HG02884 (cell line): ENCODE results near the gene DHRS12.

ENCODE experiments used
- ATAC-seq: cut with Tn5 transposase; IDR thresholded peaks from one replicate; pipeline ENCODE4 v1.9.1; 2021; ENCODE audit warnings: mild to moderate bottlenecking, moderate library complexity; ENCODE audit not compliant: unreplicated experiment

DHRS12 gene

DNA sequence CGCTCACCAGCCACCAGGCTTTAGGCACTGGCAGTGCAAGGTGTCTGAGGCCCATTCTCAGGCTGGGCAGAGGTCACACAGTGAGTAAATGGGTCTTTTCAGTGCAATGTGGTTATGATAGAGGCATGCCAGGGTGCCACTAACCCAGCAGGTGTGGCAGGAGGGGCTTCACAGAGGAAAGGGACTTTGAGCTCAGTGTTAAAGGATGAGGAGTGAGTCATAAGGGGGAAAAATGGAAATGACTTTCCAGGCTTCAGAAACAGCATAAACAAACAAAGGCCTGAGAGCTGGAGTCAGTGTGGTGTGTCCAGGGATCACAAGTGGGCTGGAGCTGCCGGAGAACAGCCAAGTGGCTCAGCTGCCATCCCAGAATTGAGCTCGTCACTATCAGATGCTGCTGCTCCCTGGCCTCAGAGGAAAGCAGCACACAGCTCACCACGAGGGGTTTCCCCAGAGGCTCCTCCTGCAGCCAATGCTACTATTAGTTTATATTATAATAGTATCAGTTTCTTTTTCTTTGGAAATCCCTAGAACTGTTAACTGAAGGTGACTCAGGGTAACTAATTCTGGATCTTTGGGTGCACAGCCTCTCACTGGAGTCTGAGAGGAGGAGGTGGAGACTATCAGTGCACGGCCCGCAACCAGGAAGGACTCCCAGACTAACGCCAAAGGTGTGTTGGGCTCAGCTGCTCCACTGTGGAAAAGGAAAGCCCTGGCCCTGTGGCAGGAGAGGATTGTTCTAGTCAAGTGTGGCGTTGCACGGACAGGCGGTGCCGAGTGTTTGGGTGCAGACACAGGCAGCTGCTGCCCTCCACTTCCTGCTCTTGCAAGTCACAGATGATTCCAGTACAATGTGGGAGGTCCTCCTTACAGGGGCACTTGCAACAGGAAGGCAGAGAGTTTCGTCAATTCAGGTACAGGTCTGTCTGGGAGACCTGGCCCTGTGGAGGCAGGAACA lies 39.5 kb downstream of the DHRS12 start:
- ATAC-seq, result peak; percentile 85

DNA sequence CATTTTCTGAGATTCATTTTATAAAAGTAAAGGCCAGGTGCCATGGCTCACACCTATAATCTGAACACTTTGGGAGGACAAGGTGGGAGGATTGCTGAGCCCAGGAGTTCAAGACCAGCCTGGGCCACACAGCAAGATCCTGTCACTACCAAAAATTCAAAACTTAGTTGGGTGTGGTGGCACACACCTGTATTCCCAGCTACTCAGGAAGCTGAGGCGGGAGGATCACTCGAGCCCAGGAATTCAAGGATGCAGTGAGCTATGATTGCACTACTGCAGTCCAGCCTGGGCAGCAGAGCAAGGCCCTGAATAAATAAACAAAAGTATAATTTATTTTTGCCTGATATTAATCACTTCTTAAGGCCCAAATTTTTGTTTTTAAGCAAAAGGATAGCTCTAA lies 40.5 kb downstream of the DHRS12 start:
- ATAC-seq, result no peak

DNA sequence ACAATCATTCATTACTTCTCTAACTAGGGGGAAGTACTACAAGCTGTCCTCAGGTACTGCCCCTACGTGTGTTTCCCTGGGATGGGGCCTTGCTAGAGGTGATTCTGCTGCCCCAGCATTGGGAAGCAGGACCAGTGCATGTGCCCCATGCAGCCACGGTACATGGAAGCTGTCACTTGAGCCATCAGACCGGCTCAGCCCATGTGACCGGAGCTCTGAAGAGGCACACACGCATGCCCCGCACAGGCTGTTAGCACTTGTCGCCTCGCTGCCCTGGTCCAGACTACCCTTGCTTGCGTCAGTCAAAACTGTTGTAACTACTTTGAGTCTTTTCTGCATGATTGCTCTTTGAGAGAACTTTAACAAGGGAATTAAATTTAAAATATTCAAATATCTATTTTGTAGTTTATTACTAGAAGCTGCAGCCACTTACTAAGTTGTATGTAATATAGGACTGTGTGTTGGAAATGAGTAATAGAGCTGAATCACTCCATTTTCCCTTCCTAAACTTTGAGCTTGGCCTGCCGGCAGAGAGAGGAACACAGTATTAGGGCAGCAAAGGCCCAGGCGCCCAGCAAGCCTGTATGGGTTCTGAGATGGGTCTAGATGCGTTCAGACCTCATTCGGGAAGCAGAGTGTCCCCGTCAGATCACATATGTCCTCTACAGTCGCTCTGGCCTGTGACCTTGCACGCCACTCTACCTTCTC lies 42.2 kb downstream of the DHRS12 start:
- no peak for ATAC-seq

DNA sequence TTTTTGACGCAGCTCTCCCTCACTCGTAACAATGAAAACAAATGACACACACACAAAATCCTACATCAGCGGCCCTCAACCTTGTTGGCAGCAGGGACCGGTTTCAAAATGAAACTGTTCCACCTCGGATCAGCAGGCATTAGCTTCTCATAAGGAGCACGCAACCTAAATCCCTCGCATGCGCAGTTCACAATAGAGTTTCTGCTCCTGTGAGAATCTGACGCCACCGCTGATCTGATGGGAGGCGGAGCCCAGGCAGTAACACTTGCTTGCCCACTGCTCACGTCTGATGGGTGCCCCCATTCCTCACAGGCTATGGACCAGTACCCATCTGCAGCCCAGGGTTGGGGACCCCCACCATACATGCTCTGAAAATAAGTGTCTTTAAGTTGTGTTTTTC lies 43.4 kb downstream of the DHRS12 start:
- no peak for ATAC-seq

DNA sequence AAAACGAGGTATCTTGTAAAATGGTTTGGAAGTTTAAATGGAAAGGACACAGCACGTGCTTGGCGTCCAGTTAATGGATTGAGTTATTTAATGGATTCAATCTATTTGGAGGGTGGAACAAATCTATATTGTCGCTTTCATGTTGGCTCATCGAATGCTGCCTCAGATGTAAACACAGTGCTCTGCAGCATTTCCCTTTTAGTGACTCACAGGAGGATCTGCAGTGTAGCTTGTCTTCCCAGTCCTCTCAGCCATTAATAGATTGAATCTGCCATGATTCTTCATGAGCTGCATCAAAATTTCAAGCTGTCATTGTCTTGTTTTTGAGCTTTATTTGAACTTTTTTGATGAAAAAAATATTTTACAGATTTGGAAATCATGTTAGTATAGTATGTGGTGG lies 44.7 kb downstream of the DHRS12 start:
- no peak for ATAC-seq

DNA sequence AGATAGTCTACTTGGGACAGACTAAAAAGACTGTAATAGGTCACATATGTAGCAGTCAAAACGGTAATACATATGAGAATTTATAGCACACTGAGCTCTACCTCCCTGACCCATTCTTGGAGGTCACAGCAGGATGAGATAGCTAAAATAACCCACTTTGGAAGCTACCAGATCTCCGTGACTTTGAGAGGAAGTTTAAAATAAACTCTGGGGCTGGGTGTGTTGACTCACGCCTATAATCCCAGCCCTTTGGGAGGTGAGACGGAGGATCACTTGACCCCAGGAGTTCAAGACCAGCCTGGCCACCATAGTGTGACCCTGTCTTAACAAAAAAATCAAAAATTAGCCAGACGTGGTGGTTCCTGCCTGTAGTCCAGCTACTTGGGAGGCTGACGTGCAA lies 45.3 kb downstream of the DHRS12 start:
- ATAC-seq, result no peak

DNA sequence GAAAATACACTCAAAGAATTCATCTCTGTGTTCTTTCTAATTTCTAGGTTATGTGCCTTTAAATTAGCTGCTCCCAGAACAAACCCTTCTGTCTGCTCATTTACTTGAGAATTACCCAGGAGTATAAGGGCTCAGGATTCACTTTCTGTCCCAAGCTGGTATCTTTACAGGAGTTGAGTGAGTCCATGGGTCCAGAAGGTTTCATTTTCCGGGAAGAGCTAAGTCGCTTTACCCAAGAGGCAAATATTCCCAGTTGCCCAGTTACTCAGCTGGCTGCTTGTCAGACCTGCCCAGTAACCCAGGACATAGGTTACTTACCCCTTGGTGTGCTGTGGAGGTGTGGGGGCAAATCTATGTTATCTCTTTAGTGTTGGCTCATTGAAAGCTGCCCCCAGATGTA lies 47.3 kb downstream of the DHRS12 start:
- no peak for ATAC-seq

DNA sequence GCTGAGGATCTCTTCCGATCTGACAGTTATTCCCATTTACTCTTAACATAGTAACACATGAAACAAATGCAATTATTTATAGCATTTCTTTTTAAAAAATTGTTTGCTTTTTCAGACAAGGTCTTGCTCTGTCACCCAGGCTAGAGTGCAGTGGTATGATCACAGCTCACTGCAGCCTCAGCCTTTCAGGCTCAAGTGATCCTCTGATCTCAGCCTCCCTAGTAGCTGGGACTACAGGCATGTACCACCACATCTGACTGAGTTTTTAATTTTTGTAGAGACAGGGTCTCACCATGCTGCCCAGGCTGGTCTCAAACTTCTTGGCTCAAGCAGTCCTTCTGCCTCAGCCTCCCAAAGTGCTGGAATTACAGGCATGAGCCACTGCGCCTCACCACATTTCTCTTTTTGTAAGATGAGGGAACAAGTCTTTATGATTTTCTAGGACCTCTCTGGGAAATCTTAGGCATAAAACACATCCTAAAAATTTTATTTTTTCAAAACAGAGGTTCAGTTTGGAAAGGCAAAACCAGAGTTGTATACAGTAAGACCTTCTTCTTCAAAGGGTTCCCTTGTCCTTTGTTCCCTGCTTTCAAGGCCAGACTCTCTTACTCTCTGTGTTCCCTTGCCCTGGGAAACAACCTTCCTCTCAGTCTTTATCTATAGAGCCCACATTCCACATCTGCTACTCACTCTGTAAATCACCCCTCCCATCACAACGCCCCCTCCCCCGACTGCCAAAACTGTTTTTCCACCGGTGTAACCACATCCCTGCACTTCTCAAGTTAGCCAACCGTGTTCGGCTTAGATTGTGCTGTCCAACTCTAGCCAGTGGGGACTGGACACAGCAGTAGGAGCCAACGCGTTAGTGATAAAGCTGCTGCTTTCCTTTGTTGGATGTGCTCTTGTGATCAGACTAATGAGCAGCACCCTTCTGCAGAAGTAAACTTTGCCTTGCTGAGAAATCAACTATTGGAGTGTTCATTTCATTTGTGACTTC lies 56.2 kb downstream of the DHRS12 start:
- no peak for ATAC-seq

DNA sequence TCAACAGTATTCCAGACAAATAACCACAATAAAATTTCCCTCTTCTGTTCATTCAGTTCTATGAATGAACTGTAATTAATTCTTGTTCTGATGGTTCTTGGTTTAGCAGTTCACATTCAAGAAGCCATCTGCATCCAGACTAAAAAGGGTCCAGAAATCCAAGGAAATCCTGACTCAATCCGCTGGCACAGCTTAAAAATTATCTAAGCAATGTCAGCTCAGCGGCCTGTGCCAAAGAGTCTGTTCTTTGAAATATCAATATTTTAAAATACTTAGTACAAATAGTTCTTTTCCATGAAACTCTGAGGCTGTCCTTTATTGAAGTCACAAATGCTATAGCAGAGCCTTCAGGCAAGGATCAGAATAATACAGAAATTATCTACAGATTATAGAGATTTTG lies 57.2 kb downstream of the DHRS12 start:
- no peak for ATAC-seq

DNA sequence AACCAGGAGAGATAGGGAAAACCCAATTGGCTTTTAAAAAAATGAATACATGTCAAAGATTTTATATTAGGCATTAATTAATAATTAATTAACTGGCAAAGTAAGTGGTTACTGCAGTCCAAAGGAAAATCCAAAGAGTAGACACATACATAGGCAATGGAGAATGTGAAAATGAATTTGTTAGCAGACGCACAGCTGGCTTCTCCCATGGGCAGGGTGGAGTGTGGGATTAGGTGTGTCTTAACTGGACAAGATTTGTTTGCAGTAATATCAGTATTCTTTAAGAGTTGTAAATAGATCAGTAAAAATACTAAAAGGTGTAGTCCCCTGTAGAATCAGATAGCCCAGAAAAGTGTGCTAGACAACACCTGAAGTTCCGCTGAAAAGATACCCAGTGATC lies 58.7 kb downstream of the DHRS12 start:
- no peak for ATAC-seq

DNA sequence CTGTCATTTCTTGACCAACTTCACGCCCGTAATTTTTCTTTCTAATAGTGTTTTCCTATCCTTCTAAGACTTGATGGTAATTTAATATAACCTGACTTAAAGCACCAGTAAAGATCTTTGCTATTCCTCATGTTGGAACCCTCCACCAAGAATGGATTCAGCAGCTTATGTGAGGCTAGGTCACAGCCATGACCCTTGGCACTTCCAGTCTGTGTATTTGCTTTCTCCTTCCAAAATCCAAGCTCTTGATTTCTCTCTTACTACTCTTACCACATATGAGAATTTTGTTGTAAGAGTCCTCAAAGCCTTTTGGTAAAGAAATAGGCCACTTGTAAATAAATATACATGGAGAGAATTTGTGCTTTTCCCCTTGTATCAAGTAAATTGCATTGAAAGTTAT lies 61.4 kb downstream of the DHRS12 start:
- ATAC-seq, result no peak

DNA sequence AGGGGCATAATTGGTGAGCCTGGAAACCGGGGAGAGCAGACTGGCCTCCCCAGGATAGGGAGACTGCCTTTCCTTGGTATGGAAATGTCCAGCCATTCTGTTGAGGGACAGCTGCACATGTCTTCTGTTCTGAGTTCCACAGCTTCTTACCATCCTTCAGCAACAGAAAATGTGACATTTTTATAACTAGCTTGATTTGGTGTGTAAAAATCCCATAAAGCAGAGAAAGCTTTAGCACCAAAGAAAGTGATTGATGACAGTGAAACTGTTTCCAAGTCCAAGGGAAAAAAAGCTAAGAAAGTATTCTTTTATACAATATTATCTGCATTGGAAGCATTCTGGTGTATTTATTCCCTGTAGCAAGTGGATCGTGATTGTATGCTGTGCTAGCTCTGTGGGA lies 61.9 kb downstream of the DHRS12 start:
- ATAC-seq, result no peak

DNA sequence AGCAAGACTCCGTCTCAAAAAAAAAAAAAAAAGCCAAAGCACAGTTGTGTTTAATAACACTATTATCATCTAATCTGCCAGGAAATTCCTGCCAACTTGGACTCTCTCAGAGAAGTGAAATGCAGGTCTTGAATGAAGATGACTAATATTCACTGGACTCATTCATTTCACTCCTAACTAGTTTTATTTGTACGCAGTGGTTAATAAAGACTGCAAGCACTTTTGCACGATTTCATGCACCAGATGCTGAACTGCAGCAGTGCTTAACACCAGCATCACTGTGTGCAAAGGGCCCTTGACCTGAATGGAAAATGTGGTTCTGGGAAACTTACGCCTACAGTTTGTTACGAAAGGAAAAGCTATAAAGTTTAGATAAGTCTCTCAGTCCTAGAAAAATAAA lies 63.3 kb downstream of the DHRS12 start:
- no peak for ATAC-seq

DNA sequence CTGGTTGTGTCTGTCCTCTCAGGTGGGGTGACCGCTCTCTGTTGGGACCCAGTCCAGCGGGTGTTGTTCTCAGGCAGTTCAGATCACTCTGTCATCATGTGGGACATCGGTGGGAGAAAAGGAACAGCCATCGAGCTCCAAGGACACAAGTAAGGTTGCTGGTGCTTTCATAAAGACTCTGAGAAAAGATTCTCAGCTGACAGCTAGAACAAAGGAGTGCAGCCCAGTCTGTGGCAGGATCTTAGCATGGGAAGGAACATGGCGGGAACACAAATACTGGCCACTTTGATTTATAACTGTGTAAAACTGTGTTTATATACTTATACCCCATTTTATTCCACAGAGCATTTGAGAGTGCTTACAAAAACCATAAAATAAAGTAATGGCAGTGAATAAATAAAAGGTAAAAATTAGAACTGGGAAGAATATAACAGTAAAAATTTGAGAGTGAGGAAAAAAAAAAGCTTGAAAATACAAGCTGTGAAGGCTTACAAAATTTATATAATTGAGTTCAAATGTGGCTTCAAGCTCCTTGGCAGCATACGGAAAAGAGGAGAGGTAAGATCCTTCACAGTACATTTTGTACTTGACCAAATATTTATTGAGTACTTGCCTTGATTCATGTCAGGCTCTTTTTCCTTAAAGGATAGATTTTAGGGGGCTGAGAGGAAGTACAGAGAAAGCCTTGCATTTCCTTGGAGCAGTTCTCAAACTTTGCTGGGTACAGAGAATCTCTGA lies 64.8 kb downstream of the DHRS12 start:
- no peak for ATAC-seq

DNA sequence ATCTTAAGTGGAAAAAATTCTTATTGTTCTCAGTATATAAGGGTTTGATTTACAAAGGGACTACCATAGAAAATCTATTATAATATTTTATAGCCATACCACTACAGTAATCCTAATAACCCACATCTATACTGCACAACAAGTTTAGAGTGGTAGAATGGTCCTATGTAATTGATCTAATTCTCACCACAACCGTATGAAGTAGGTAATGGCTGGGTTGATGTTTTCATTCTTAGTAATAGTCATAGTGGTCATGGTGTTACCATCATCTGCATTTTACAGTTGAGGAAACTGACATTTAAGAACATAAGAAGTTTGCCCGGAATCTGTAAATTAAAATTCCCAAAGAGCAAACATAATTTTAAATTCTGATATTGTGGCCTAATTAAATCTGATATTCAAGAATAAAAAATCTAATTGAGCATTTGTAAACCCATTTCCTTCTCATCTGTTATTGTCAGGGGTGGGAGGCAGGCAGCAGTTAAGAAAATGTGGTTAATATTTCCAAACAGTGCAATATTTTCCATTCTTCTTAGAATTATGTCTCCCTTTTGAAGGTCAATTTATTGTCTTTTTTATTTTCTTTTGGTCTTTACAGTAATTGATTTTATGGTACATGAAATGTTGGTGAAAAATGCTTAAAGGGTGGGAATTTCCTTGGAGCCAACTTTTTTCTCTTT lies 65.6 kb downstream of the DHRS12 start:
- no peak for ATAC-seq

DNA sequence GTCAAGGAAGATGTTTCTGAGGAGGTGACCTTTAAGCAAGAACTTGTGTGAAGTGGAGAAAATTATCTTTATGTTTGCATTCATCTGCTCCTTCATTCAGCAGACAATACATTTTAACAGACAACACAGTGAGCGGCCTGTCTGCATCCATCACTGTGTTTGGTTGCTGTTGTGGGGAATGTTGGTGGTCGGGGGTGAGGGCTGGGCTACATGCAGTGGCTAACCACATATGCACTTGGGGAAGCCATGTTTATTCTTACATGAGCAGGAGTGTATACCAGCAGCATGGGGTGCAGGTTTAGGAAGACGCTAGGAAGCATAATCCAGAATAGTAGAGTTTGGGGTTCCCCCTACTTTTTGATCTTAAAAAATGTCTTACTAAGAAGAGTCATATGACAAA lies 66.4 kb downstream of the DHRS12 start:
- ATAC-seq, result no peak

DNA sequence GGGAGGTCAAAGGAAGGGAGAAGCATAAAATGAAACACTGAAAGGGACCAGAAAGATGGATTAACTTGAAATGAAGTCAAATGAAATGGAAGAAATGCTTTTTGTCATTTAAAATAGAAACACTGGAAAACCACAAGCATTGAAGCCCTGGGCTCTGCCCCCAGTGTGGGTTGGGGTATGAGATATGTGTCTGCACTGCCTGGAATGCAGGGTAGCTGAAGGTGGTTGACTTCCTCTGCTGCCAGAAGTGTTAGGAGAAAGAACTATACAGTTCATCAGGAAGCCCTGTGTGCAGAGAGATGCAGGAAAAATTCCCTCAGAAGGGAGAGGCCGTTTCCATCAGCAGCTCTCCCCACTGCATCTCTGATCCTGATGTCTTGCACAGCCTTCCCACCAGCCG lies 69.2 kb downstream of the DHRS12 start:
- no peak for ATAC-seq

DNA sequence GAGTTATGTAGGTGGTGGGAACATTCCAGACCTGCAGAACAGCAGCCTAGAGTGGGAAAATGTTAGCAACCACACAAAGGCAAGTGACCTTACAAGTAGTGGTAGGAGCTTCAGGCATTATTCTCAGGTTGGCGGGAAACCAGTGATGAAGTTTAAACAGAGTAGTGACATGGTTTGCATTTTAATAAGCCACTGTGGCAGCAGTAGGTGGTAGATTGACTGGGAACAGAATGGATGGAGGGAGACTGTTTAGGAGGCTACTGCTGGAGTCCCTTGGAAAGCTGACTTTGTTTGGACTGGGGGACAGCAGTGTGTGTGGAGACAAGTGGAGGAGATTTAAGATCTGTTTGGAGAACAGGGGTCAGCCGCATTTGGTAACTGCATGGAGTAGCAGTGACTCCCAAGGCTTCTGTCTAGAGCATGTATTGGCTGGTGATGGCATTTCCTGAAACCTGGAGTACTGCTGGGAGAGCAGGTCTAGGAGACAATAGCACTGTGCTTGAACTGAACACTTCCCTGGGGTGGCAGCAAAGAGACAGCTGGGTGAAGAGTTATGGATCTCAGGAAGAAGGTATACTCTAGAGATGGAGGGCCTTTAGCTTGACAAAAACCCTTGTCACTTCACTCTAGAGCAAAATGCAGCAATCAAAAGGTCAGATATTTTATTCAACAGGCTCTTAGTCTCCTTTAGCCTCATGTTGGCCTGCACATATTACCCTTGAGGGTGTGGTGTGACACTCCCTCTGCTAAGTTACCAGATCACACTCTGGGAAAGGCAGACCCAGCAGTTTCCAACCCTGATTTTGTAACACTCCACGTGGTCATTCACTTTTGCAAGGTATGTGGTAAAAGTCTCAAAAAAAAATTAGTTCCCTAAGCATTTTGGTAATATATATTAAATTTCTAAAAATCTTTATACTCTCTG lies 70.3 kb downstream of the DHRS12 start:
- ATAC-seq, result no peak

DNA sequence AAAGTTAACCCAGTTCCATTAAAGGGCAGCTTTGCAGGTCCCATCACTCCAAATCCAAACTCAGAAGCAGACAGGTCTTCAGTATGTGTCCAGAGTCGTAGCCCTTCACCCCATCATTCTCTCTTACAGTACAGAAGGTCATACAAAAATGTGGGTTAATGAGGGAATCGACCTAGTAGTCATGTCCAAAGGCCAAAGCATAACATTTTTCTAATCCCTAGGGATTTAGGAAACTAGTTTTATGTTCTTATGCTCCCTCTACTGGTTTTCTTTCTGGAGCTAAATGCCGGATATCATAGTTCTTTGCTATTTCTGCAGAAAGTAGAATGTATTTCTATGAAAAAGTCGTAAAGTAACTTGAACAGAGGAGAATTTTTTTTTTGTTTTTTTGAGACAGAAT lies 72.2 kb downstream of the DHRS12 start:
- ATAC-seq, result no peak
